DOHH2 (cell line): ENCODE measurements around the gene STX16.

ENCODE experiments used
- H3F3A ChIP-seq: fragments of 200-600 bp; sonication (generic), shearing (Covaris generic); 2 replicates; pipeline ENCODE4 v1.6.0; 2016; ENCODE audit warnings: antibody characterized with exemption, mild to moderate bottlenecking; ENCODE audit not compliant: control insufficient read depth, insufficient read depth
- H3K27ac ChIP-seq: fragments of 200-600 bp; sonication (generic); 2 replicates; pipeline ENCODE4 v1.5.1; 2014; ENCODE audit warnings: low read depth, mild to moderate bottlenecking, low read length, moderate library complexity
- H3K27me3 ChIP-seq: fragments of 200-600 bp; sonication (generic); 2 replicates; pipeline ENCODE4 v1.6.1; 2014; ENCODE audit warnings: mild to moderate bottlenecking, low read length, mixed read lengths; ENCODE audit not compliant: control insufficient read depth
- H3K36me3 ChIP-seq: fragments of 200-600 bp; sonication (generic); 2 replicates; pipeline ENCODE4 v1.6.1; 2014; ENCODE audit warnings: mild to moderate bottlenecking, low read length, moderate library complexity, mixed read lengths; ENCODE audit not compliant: control insufficient read depth
- H3K4me1 ChIP-seq: fragments of 200-600 bp; sonication (generic); 2 replicates; pipeline ENCODE4 v1.6.1; 2014; ENCODE audit warnings: mild to moderate bottlenecking, low read length, mixed read lengths; ENCODE audit not compliant: control insufficient read depth
- H3K4me2 ChIP-seq: fragments of 200-600 bp; sonication (generic); 2 replicates; pipeline ENCODE4 v1.6.0; 2014; ENCODE audit warnings: mild to moderate bottlenecking, low read length, moderate library complexity
- H3K4me3 ChIP-seq: fragments of 200-600 bp; sonication (generic); 2 replicates; pipeline ENCODE4 v1.5.1; 2014; ENCODE audit warnings: mild to moderate bottlenecking, low read length, mixed read lengths
- H3K79me2 ChIP-seq: fragments of 200-600 bp; sonication (generic); 2 replicates; pipeline ENCODE4 v1.6.1; 2014; ENCODE audit warnings: mild to moderate bottlenecking, low read length, mixed read lengths; ENCODE audit not compliant: control insufficient read depth
- H3K9me2 ChIP-seq: fragments of 200-600 bp; sonication (generic); replicated peaks from 2 replicates; pipeline ENCODE4 v1.6.1; 2014; ENCODE audit warnings: mild to moderate bottlenecking, low read length, mixed read lengths; ENCODE audit not compliant: control insufficient read depth
- H3K9me3 ChIP-seq: fragments of 200-600 bp; sonication (generic); 2 replicates; pipeline ENCODE4 v1.6.1; 2014; ENCODE audit warnings: antibody characterized with exemption, low read length, mixed read lengths; ENCODE audit not compliant: control insufficient read depth, insufficient read depth
- H4K20me1 ChIP-seq: fragments of 200-600 bp; sonication (generic); 2 replicates; pipeline ENCODE4 v1.6.0; 2014; ENCODE audit warnings: low read depth, mild to moderate bottlenecking, antibody characterized with exemption, low read length, moderate library complexity; ENCODE audit not compliant: control insufficient read depth, insufficient read depth
- EZH2phosphoT487 ChIP-seq: fragments of 200-600 bp; sonication (generic); IDR thresholded peaks from 2 replicates; pipeline ENCODE4 v1.6.1; 2017; ENCODE audit warnings: borderline replicate concordance, mild to moderate bottlenecking, antibody characterized with exemption, low read length, moderate library complexity, mixed read lengths
- TF ChIP-seq, protein P1 (sequence below): fragments of 200-600 bp; sonication (generic); IDR thresholded peaks from one replicate; pipeline ENCODE4 v1.5.1; 2014; ENCODE audit warnings: antibody characterized with exemption, mild to moderate bottlenecking, low read depth, low read length; ENCODE audit not compliant: poor library complexity, severe bottlenecking

STX16 gene

DNA sequence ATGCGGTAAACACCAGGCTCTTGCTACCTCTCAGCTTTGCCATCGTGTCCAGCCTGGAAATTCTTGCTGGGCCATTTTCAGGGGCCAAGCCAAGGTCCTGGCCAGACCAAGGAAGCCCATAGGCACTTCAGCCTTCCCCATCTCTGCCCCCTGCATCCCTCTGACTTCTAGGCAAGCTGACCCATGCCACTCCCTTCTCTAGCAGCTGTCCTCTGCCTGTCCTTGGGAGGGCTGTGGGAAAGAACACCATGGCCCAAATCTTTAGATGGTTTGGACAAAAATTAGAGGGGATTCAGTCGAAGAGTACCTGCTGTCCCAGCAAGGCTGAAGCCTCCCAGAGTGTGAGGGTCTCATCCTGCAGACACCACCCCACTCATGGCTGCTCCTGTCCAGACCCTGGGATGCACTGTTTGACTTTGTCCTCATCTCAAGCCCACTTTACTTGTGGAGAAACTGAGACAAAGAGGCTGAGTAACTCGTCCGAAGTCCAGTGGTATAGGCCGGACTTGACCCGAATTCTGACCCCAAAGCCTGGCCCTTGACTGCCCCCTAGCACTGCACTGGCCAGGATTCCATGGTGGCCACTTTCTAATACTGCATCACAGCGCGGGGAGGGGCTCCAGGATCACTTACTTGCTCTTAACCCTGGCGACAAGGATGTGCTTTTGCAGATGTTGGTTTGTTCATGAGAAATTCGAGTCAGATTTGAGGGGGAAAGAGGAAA, 22.4 kb upstream of the STX16 start:
- Histone ChIP-seq H3K4me2 (no peak overlapping the region), H3F3A (no peaks in the 10 kb centered on the region), H3K9me2 (no peaks in the 10 kb centered on the region), H3K9me3 (no peaks in the 10 kb centered on the region), H3K4me1 (no peaks in the 10 kb centered on the region), H3K27me3 (no peaks in the 10 kb centered on the region), H3K4me3 (no peak overlapping the region), H3K27ac (no peak overlapping the region), H3K36me3 (no peaks in the 10 kb centered on the region), H3K79me2 (no peaks in the 10 kb centered on the region), H4K20me1 (no peaks in the 10 kb centered on the region)
- TF ChIP-seq EZH2phosphoT487 = no peak
- TF ChIP-seq, protein P1, sequence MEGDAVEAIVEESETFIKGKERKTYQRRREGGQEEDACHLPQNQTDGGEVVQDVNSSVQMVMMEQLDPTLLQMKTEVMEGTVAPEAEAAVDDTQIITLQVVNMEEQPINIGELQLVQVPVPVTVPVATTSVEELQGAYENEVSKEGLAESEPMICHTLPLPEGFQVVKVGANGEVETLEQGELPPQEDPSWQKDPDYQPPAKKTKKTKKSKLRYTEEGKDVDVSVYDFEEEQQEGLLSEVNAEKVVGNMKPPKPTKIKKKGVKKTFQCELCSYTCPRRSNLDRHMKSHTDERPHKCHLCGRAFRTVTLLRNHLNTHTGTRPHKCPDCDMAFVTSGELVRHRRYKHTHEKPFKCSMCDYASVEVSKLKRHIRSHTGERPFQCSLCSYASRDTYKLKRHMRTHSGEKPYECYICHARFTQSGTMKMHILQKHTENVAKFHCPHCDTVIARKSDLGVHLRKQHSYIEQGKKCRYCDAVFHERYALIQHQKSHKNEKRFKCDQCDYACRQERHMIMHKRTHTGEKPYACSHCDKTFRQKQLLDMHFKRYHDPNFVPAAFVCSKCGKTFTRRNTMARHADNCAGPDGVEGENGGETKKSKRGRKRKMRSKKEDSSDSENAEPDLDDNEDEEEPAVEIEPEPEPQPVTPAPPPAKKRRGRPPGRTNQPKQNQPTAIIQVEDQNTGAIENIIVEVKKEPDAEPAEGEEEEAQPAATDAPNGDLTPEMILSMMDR = no peak

DNA sequence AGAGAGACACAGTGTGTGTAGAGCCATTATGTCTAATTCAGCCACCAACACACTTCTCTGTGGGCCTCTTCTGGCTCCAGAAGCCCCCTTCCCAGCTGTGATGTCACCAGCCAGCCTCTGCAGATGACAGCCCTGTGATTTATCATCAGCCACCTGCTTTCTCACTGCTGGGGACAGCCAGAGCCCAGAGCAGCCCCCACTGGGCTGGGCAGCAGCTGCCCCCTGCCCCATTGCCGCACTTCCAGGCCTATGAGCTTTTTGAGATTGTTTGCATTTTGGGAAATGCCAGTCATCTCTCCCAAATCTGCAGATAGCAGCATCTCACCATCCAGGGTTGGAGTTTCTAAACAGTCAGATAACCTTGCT, 21.9 kb upstream of the STX16 start:
- Histone ChIP-seq H3K4me1 (no peaks in the 10 kb centered on the region), H4K20me1 (no peaks in the 10 kb centered on the region), H3K36me3 (no peaks in the 10 kb centered on the region), H3K9me2 (no peaks in the 10 kb centered on the region), H3K79me2 (no peaks in the 10 kb centered on the region), H3K27me3 (no peaks in the 10 kb centered on the region), H3K4me2 (no peak overlapping the region), H3F3A (no peaks in the 10 kb centered on the region), H3K9me3 (no peaks in the 10 kb centered on the region), H3K4me3 (no peak overlapping the region), H3K27ac (no peak overlapping the region)
- no peak for TF ChIP-seq EZH2phosphoT487

DNA sequence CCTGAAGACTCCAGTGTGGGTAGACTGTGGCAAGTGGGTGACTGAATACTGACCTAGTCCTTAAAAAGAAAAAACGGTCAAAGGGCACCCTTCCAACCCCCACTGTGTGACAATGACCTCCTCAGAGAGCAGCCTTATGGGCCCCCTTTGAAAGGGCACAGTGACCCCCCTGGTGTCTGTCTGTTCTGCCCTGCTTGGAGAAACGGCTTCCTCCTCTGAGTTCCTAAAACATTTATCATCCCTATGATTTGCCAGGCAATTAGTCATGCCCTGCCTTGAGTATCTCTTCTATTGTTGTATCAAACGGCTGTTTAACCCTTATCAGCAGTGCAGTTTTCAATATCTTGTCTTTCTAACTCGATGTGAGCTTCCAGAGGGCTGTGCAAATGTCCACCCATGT, 21.0 kb upstream of the STX16 start:
- Histone ChIP-seq H3K27me3 (no peaks in the 10 kb centered on the region; the same call in 1 of the 2 replicates), H3K36me3 (no peaks in the 10 kb centered on the region), H3K4me2 (no peak overlapping the region), H3K79me2 (no peaks in the 10 kb centered on the region), H3K4me3 (no peak overlapping the region), H3F3A (no peaks in the 10 kb centered on the region), H3K27ac (no peak overlapping the region), H3K9me2 (no peaks in the 10 kb centered on the region), H4K20me1 (no peaks in the 10 kb centered on the region), H3K4me1 (no peaks in the 10 kb centered on the region), H3K9me3 (no peaks in the 10 kb centered on the region)
- TF ChIP-seq EZH2phosphoT487 = no peak
- TF ChIP-seq, protein P1 = no peak

DNA sequence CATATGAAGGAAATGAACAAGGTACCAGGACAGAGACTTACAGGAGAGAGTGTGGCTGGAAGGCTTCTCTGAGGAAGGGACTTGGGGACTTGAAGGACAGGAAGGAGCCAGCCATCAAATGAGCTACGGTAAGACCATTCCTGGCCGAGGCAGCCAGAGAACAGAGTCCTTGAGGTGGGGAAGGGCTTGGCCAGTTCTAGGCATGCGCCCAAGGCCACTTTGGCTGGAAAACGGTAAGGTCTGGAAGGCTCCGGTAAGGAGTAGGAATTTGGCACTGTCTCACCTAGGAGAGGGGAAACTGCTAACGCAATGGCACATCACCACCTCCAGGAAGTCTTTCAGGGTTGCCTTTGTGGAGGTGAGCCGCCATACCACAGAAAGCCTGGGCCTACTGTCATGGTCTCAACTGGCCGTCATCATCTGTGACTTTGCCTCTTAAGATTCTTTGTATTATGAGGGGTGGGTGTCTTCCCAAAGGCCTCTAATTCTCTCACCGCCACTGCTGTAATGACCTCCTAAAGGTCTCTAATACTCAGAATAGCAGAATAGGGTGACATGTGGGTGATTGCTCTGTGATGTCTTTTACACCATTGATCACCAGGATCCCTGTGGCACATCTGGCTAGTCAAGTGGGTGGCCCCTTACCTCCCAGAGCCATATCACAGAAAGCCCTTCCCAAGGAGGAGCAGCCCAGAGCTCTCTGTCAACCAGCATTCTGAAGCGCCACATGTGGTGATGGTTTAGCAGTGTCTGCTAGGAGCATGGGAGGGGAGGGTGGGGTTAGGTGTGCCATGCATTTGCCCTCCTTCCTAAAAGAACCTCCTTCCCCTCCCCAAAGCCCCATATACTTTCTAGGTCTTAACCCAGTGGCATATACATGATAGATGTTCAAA, 17.7 kb upstream of the STX16 start:
- Histone ChIP-seq H3K27me3 (peaks cover under 1% of the 10 kb centered on the region; the same call in 1 of the 2 replicates), H3K79me2 (no peaks in the 10 kb centered on the region), H3K9me2 (no peaks in the 10 kb centered on the region), H3F3A (no peaks in the 10 kb centered on the region), H3K9me3 (no peaks in the 10 kb centered on the region), H3K4me1 (no peaks in the 10 kb centered on the region), H3K27ac (no peak overlapping the region), H3K4me3 (no peak overlapping the region), H4K20me1 (no peaks in the 10 kb centered on the region), H3K4me2 (no peak overlapping the region), H3K36me3 (no peaks in the 10 kb centered on the region)
- TF ChIP-seq, protein P1 = no peak
- TF ChIP-seq EZH2phosphoT487 = no peak
